IPS-18c (cell line): ENCODE results near the gene ADM.

Source experiments
- H3K4me3 ChIP-seq: 2 replicates; pipeline ENCODE4 v1.7.0; 2013; ENCODE audit warnings: low read depth, mild to moderate bottlenecking, low read length, moderate library complexity; ENCODE audit not compliant: insufficient read depth
- H3K9me3 ChIP-seq: one replicate; pipeline ENCODE4 v1.6.1; 2013; ENCODE audit warnings: mild to moderate bottlenecking, low read length, moderate library complexity; ENCODE audit not compliant: control insufficient read depth, insufficient read depth

The ADM gene

GRCh38 chr11:10319702-10320558 lies 15.1 kb downstream of the ADM start:
- no peaks in the 10 kb centered on the region for H3K9me3 ChIP-seq
- H3K4me3 ChIP-seq = no peak overlapping the region

DNA sequence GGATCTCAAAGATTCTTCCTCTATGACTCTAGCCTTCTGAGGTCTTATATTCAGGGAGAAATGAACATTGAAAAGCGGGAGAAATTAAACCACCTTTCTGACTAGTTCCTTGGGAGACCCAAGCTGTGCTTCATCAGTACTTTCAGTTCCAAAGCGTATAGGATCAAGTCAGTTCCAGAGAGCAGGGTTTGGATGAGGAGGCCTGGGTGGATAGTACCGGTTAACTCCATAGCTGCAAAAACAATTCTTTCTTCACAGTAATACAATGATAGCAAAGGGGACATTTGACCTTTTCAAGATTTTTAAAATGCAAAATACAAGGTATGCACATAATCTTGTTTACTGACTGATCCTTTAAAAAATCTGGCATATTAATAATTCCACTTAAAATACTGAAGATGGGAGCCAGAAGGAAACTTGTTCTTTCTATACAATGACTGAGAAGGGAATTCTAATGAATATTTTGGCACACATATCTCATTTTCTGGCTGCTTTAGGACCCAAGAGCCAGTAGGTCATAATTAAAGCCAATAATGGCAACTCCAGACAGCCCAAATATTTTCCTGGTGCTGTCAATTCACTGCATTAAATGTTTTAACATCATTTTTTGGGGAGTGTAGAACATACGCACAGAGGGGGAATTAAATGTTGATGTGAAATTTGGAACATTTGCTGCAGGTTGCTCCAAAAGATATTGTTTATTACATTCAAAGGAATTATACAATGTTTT lies 16.0 kb downstream of the ADM start:
- no peaks in the 10 kb centered on the region for H3K9me3 ChIP-seq
- no peak overlapping the region for H3K4me3 ChIP-seq

DNA sequence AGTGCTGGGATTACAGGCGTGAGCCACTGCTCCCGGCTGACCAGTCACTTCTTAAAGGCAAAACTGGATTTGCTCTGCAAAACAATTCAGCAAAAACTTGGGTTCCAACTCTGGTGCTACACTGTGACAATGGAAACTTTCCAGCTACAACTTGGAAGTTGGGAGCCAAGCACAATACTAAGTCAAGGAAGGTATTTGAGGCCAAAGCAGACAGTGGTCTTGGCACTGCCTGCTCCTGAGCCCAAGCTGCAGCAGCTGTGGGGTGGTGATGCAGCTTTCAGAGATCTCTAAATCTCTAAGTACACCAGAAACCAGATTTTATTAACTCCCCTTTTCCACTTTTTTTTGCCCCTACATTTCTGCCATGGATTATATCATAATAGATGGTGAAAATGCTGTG lies 17.5 kb downstream of the ADM start:
- no peak overlapping the region for H3K4me3 ChIP-seq
- H3K9me3 ChIP-seq = no peaks in the 10 kb centered on the region

- no peak overlapping the region for H3K4me3 ChIP-seq
Measured at GRCh38 chr11:10322830-10323792, 18.2 kb downstream of the ADM start.

GRCh38 chr11:10323793-10324170 lies 18.9 kb downstream of the ADM start:
- Histone ChIP-seq H3K4me3 (no peak overlapping the region), H3K9me3 (no peaks in the 10 kb centered on the region)

More at GRCh38 chr11:10322830-10323792, 18.2 kb downstream of the ADM start:
- H3K9me3 ChIP-seq = no peaks in the 10 kb centered on the region

GRCh38 chr11:10324474-10324873 lies 19.6 kb downstream of the ADM start:
- H3K9me3 ChIP-seq = no peaks in the 10 kb centered on the region
- H3K4me3 ChIP-seq = no peak overlapping the region

DNA sequence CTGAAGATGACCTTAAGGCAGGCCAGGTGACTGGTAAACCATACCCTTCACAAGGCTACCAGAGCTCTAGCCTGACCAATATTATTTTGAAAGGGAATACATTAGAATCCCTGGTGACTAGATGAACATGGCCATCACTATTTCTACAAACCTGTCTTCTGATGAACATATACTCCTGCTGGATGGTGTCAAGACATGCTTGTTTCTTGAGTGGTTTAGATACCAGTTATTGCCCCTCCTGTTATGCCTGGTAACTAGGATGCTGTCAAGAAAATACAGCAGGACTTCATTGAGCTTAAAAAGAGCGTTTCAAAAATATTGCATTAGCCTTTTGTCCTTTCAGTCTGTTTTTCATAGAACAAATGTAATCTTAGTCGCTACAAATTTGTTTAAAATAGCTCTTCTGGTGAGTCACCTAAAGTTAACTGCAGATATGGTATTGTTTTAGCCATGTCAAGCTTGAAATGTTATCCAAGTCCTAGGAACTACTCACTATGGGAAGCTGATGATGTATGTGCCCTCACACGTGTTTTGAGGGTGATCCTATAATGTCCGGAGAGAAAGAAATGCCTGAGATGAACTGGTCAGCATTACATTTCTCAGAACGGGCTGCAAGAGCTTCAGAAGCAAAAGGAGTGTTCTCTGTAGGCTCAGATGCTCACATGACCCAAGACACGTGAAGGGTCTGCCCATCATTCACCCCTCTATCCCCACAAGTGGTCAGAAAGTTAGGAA lies 20.6 kb downstream of the ADM start:
- Histone ChIP-seq H3K9me3 (no peaks in the 10 kb centered on the region), H3K4me3 (no peak overlapping the region)

GRCh38 chr11:10326012-10326964 lies 21.4 kb downstream of the ADM start:
- no peaks in the 10 kb centered on the region for H3K9me3 ChIP-seq
- H3K4me3 ChIP-seq = peak overlapping the region; percentile 12; the same call in 1 of the 2 replicates

DNA sequence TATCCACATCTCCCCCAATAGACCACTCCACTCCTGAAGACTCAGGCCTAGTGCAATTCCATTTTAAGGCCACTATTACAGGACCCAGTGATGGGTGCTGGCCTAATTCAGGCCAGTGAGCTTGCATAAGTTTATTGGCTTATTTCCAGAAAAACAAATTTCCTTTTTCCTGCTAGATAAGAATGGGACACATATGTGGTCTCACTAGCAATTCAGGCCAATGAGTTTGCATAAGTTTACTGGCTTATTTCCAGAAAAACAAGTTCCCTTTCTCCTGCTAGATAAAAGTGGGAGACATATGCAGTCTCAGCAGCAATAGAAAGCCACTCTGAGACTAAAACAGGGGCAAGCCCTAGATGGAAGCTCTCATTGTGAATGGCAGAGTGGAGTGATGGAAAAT lies 22.4 kb downstream of the ADM start:
- H3K4me3 ChIP-seq = no peak overlapping the region
- H3K9me3 ChIP-seq = no peaks in the 10 kb centered on the region

GRCh38 chr11:10328314-10329098 lies 23.6 kb downstream of the ADM start:
- no peaks in the 10 kb centered on the region for H3K9me3 ChIP-seq
- H3K4me3 ChIP-seq = no peak overlapping the region

GRCh38 chr11:10329356-10329755 lies 24.5 kb downstream of the ADM start:
- H3K4me3 ChIP-seq = no peak overlapping the region

DNA sequence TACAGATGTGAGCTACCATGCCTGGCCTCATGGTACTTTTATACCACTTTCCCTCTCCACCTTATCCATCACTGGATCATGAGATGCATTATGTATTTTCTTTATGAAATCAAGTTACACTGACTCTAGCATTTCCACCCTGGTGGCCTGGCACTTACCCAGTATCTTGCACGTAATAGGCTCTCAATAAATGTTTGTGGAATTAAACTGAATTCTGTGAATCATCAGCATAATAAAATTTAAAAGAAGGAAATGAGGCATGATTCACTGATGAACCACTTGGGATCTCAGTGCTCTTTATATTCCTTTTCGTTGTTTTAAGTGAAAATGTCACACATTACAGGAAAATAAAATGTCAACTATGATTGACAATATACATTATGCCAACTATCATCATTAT lies 25.1 kb downstream of the ADM start:
- Histone ChIP-seq H3K4me3 (no peak overlapping the region), H3K9me3 (no peaks in the 10 kb centered on the region)

More at GRCh38 chr11:10329356-10329755, 24.5 kb downstream of the ADM start:
- no peaks in the 10 kb centered on the region for H3K9me3 ChIP-seq

GRCh38 chr11:10331548-10332289 lies 26.8 kb downstream of the ADM start:
- H3K9me3 ChIP-seq = no peaks in the 10 kb centered on the region
- H3K4me3 ChIP-seq = no peak overlapping the region

GRCh38 chr11:10333490-10333889 lies 28.6 kb downstream of the ADM start:
- no peaks in the 10 kb centered on the region for H3K9me3 ChIP-seq
- H3K4me3 ChIP-seq = no peak overlapping the region
